ENCODE measurements around the gene PIK3IP1. TPM values are rescaled to one million over a fixed set of nuclear protein-coding genes. Genes with fewer than 3 reads are reported as not detected.
"Not testable (repeated sequence)": the region's sequence is repeated elsewhere in the genome, so short reads cannot be mapped to it uniquely, and the experiment has no call there.

Gene PIK3IP1
- total and polyA plus RNA-seq, 7 donors, result 2.0 to 11.6 (median 7.4) TPM

GRCh38 chr22:31241200-31241599, 51.1 kb downstream of the PIK3IP1 start:
- H3K9me3 ChIP-seq, result no peaks in the 10 kb centered on the region
- peaks cover 0 to 4% of the 10 kb centered on the region in 2 donors for H3K36me3 ChIP-seq (ENCODE audit: insufficient read depth in 1 of 2, low read depth in 1 of 2)
- intact Hi-C loops (cut with DNase I), result no loop called here
- DNase-seq, result no peak
- H3K4me1 ChIP-seq, result peaks cover 28% of the 10 kb centered on the region
- H3K27ac ChIP-seq, result no peak overlapping the region
- H3K27me3 ChIP-seq (ENCODE audit: insufficient read depth in 3 of 3, low read length in 2 of 3), result no peaks in the 10 kb centered on the region
- no peak for ATAC-seq
- no peak for TF ChIP-seq CTCF (IDR thresholded peaks at IDR 0.05)
- H3K4me3 ChIP-seq, result no peak overlapping the region
- 80 to 85% (median 83%) methylated on average over 1 of the region's 1 CpG for WGBS, 3 donors

- H3K27ac ChIP-seq, result no peak overlapping the region
- 87 to 90% (median 88%) methylated on average over 6 of the region's 6 CpGs for WGBS, 3 donors
- TF ChIP-seq CTCF (IDR thresholded peaks at IDR 0.05), result no peak
- no peaks in the 10 kb centered on the region for H3K27me3 ChIP-seq (ENCODE audit: insufficient read depth in 3 of 3, low read length in 2 of 3)
- H3K36me3 ChIP-seq (ENCODE audit: insufficient read depth in 1 of 2, low read depth in 1 of 2), result peaks cover 0 to 4% of the 10 kb centered on the region in 2 donors
- H3K4me3 ChIP-seq, result no peak overlapping the region
- ATAC-seq, result no peak
- intact Hi-C loops (cut with DNase I), result loop anchor here (10.0 kb wide), 2 partner anchors 155 to 295 kb away; partner anchors contain the start of gene SMTN (in 1 of the 2)
- peaks cover 21% of the 10 kb centered on the region for H3K4me1 ChIP-seq
- no peaks in the 10 kb centered on the region for H3K9me3 ChIP-seq
- DNase-seq, result no peak
These were observed 52.4 kb downstream of the PIK3IP1 start for GRCh38 chr22:31239771-31240370.

DNA sequence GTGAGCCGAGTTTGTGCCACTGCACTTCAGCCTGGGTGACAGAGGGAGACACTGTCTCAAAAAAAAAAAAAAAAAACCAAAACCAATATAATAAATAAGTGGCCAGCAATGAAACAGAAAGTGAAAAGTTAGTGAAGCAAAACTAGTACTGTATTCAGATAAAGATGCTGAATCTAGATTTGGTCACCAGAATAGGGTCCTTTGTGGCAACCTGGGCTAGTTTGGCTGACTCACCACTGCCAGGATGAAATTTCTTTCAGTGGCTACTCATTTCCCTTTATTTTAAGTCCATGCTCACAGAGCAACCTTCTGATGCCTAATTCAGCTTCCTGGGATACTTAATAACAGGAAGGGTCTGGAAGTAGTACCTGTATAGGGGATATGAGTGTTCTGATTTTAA, 54.2 kb downstream of the PIK3IP1 start:
- H3K36me3 ChIP-seq (ENCODE audit: insufficient read depth in 1 of 2, low read depth in 1 of 2), result peaks cover 0 to 4% of the 10 kb centered on the region in 2 donors
- no peaks in the 10 kb centered on the region for H3K9me3 ChIP-seq
- H3K27me3 ChIP-seq (ENCODE audit: insufficient read depth in 3 of 3, low read length in 2 of 3), result no peaks in the 10 kb centered on the region
- ATAC-seq (no peak), DNase-seq (no peak)
- no peak overlapping the region for H3K4me3 ChIP-seq
- TF ChIP-seq CTCF (IDR thresholded peaks at IDR 0.05), result no peak
- 90 to 100% (median 95%) methylated on average over 1 of the region's 1 CpG for WGBS, 3 donors
- H3K4me1 ChIP-seq, result peaks cover 8% of the 10 kb centered on the region
- intact Hi-C loops (cut with DNase I), result loop anchor here (10.0 kb wide), 2 partner anchors 153 to 293 kb away; partner anchors contain the start of gene SMTN (in 1 of the 2)
- no peak overlapping the region for H3K27ac ChIP-seq

- H3K27me3 ChIP-seq (ENCODE audit: insufficient read depth in 3 of 3, low read length in 2 of 3); H3K36me3 ChIP-seq (ENCODE audit: insufficient read depth in 1 of 2, low read depth in 1 of 2); ATAC-seq; H3K27ac ChIP-seq; H3K4me3 ChIP-seq; H3K9me3 ChIP-seq; DNase-seq: not testable (repeated sequence)
- intact Hi-C loops (cut with DNase I), result loop anchor here (10.0 kb wide), 2 partner anchors 151 to 291 kb away; partner anchors contain the start of gene SMTN (in 1 of the 2)
- whole genome bisulfite sequencing, 3 donors, result 98 to 100% (median 99%) methylated on average over 4 of the region's 4 CpGs
- peaks cover 23% of the 10 kb centered on the region for H3K4me1 ChIP-seq
These were observed 56.2 kb downstream of the PIK3IP1 start for GRCh38 chr22:31236044-31236443.

GRCh38 chr22:31235081-31235480, 57.2 kb downstream of the PIK3IP1 start:
- ATAC-seq, result no peak
- Histone ChIP-seq H3K4me3 (no peak overlapping the region), H3K27ac (no peak overlapping the region), H3K36me3 (ENCODE audit: insufficient read depth in 1 of 2, low read depth in 1 of 2) (no peaks in the 10 kb centered on the region), H3K27me3 (ENCODE audit: insufficient read depth in 3 of 3, low read length in 2 of 3) (no peaks in the 10 kb centered on the region), H3K9me3 (no peaks in the 10 kb centered on the region), H3K4me1 (peaks cover 32% of the 10 kb centered on the region)
- WGBS, 3 donors, result 74 to 85% (median 83%) methylated on average over 3 of the region's 3 CpGs
- no peak for DNase-seq
- intact Hi-C loops (cut with DNase I), result loop anchor here (10.0 kb wide), 2 partner anchors 150 to 290 kb away; partner anchors contain the start of gene SMTN (in 1 of the 2)
- no peak for TF ChIP-seq CTCF (IDR thresholded peaks at IDR 0.05)

All from psoas muscle (tissue), 8 donors.